PFSK-1 (cell line): ENCODE measurements around the gene CLIP1.

ENCODE experiments used
- FOXP2 ChIP-seq: optimal IDR thresholded peaks from 2 replicates; pipeline ENCODE3; 2011; ENCODE audit warnings: borderline replicate concordance, control low read depth, inconsistent platforms; ENCODE audit not compliant: insufficient read depth; ENCODE audit errors: extremely low read length, extremely low read depth
- POLR2AphosphoS5 ChIP-seq: IDR thresholded peaks from 2 replicates; pipeline ENCODE4 v1.6.1; 2012; ENCODE audit warnings: low read depth, mild to moderate bottlenecking, control low read depth, low read length, moderate library complexity
- REST ChIP-seq, 2 experiments: IDR thresholded peaks; 2 replicates each; pipeline versions ENCODE4 v1.6.1 to v1.8.0; 2011 to 2012; ENCODE audit warnings: low read depth in 2 of 2, low read length in 2 of 2, control low read depth in 1 of 2, inconsistent platforms in 1 of 2, mild to moderate bottlenecking in 1 of 2, moderate library complexity in 1 of 2; ENCODE audit not compliant: insufficient read depth in 1 of 2
- SIN3A ChIP-seq: IDR thresholded peaks from 2 replicates; pipeline ENCODE4 v1.6.1; 2012; ENCODE audit warnings: mild to moderate bottlenecking, low read length, moderate library complexity, borderline replicate concordance; ENCODE audit not compliant: insufficient read depth
- TAF1 ChIP-seq: IDR thresholded peaks from 2 replicates; pipeline ENCODE4 v1.6.1; 2012; ENCODE audit warnings: low read length, control low read depth, borderline replicate concordance; ENCODE audit not compliant: insufficient read depth

GRCh38 chr12:122230798-122231197 is 191.7 kb downstream of the CLIP1 start:
- TF ChIP-seq POLR2AphosphoS5: no peak
- TF ChIP-seq REST (IDR thresholded peaks at IDR 0.05; ENCODE audit: insufficient read depth in 1 of 2, low read depth in 2 of 2, low read length in 2 of 2): no peak
- TF ChIP-seq TAF1: no peak
- TF ChIP-seq SIN3A: no peak
- TF ChIP-seq FOXP2: no peak
